CD4-positive, alpha-beta T cell treated with Interleukin-17A for 1 hour (primary cell): ENCODE measurements around the gene HOXA13.

Experiments used
- DNase-seq: peaks from one replicate; pipeline ENCODE4 v3.0.0-alpha.2; 2020

The HOXA13 gene

GRCh38 chr7:27169658-27170425, 30.0 kb downstream of the HOXA13 start:
- no peak for DNase-seq

- no peak for DNase-seq
Measured at GRCh38 chr7:27168265-27168947, 31.5 kb downstream of the HOXA13 start.

DNA sequence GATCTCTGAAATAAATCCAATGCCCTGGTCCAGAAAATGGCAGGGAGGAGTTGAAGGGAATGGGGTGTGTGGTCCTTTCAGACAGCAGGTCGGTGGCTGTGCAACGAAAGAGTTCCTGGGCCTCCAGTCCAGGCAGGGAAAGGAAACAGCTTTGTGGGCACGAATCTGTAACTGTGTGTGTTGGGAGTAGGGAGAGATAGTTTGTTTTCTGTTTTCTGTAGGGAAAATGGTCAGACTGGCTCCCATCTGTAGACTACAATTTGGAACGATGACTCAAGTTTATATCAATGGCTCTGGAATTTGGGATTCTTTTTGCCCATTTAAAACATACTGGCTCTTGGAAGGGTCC, 32.0 kb downstream of the HOXA13 start:
- DNase-seq, result no peak

DNA sequence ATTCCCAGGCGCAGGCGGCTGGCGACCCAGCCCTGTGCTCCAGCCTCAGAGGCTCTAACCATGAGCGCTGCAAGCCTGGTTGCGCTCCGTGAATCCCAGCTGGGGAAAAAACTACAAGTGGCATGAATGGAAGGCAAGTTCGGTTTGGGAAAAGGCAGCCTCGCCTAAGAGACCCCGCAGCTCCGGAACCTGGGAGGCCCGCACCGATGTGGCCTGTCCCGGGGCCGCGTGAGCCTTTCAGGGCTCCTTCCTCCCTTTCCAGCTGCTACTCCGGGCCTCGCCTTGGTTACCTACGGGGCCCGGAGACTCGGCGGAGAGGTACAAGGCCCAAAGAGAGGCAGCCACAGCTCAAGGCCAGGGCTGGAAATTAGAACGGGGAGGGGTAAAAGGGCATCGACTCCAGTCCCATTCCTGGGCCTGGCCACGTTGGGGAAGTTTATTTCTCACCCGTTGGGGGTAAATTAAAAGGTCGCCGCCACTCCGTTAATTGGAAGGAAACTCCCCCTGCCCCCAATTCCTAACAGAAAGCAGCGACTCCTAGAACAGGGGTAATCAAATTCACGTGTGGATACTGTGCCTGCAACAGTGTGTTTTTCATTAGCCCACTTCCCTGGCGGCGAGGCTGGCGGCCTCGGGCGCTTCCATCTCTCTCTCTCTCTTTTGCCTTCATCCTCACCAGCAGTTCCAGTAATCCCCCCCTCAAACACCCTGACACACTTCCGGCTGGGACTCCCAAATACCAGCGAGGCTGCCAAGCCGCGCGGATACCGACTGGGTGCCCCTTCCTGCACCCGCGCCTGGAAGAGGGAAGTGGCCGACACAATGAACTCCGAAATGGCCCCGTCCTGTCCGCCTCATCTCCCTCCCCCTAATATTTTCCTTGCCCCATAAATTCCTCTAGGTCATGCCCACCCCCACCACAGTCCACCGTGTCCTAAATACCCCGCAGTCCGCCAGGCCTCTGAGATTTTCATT, 33.1 kb downstream of the HOXA13 start:
- no peak for DNase-seq

DNA sequence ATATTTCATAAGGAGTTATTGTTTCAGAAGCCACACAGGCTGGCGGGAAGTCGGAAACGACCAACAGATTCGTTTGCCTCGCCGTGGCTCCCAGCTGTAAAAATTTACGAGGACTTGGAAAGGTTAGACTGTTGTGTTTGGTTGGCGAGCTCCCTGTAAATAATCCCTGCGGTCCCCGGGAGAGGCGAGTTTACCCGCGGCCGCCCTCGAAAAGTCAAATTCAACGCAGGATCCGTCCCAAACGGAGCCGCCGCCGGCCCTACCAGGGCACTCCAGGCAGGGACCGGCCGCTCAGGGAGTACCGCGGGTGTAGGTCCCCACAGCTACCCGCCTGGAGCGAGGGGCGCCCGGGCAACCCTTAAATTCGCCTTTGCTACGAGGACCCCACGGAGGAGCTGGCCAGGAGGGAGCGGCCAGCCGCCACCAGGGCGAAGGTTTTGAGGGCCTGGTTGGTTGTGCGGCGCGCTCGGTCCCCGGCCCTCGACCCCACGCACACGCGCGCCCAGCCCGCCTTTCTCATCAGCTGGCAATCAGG, 33.8 kb downstream of the HOXA13 start:
- no peak for DNase-seq

DNA sequence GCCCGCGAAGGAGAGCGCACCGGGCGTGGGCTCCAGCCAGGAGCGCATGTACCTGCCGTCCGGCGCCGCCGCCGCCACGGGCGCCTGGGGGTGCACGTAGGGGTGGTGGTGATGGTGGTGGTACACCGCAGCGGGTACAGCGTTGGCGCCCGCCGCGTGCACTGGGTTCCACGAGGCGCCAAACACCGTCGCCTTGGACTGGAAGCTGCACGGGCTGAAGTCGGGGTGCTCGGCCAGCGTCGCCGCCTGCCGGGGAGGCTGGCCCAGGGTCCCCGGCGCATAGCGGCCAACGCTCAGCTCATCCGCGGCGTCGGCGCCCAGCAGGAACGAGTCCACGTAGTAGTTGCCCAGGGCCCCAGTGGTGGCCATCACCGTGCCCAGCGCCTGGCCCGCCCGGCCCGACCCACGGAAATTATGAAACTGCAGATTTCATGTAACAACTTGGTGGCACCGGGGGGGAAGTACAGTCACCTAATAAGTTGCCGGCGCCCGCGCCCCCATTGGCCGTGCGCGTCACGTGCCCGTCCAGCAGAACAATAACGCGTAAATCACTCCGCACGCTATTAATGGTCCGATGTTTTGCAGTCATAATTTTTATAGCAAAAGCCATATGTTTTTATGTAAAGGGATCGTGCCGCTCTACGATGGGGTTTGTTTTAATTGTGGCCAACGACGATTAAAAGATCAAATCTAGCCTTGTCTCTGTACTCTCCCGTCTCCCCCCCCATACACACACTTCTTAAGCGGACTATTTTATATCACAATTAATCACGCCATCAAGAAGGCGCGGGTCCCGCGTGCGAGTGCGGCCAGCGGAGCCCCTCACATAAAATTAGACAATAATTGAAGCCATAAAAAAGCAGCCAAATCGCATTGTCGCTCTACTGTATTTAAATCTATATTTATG, 34.5 kb downstream of the HOXA13 start, which contains the start of gene HOXA9:
TSS of gene HOXA9 (minus strand) at position 449 of the 907 bp plus-strand sequence. CDS start at position 369, 80 bp downstream.
- peak; percentile 43 for DNase-seq

DNA sequence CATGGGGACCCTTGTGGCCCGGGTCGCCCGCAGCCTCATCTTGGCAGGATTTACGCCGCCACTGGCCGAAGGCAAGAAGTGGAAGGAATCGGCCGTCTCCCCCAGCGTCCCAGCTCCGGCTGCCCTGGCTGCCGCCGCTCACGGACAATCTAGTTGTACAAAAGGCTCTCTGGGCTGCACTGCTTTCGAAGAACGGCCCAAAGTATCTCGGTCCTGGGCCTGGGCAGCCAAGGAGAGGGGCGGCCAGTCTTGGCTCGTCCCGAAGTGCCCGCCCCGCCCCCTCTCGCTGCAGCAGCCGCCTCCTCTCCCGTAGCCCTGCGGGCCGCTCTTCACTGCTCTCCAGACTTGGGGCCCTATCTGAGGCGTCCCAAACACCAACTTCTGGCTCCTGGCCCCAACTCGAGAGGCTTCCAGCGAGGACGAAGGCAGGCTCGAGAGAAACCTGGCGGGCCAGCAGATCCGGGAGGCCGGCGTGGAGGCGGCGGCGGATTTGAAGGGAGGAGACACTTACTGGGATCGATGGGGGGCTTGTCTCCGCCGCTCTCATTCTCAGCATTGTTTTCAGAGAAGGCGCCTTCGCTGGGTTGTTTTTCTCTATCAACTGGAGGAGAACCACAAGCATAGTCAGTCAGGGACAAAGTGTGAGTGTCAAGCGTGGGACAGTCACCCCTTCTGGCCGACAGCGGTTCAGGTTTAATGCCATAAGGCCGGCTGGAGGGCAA, 35.4 kb downstream of the HOXA13 start:
- DNase-seq, result no peak

GRCh38 chr7:27164045-27164366, 35.9 kb downstream of the HOXA13 start:
- DNase-seq, result no peak

DNA sequence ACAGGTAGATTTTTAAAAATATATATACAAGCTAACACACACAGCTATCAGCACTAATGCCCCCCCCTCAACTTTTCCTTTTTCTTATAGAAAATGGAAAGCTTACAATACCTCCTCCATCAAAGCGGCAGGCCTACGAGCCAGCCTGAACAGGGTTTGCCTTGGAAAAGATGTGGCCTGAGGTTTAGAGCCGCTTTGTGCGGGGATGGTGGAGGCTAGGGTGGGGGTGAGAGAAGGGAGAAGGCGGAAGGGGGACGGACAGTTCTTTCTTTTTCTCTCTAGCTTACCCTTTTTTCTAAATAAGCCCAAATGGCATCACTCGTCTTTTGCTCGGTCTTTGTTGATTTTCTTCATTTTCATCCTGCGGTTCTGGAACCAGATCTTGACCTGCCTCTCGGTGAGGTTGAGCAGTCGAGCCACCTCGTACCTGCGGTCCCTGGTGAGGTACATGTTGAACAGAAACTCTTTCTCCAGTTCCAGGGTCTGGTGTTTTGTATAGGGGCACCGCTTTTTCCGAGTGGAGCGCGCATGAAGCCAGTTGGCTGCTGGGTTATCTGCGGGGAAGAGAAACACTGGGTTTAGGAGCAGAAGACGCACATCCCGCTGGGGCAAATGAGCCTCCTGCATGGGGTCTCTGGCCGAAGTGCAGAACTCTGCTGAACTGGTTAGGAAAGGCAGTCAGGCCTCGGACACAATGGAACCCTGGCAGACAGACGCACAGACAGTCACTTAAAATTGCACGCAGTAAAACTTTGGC, 36.4 kb downstream of the HOXA13 start:
- DNase-seq, result no peak

DNA sequence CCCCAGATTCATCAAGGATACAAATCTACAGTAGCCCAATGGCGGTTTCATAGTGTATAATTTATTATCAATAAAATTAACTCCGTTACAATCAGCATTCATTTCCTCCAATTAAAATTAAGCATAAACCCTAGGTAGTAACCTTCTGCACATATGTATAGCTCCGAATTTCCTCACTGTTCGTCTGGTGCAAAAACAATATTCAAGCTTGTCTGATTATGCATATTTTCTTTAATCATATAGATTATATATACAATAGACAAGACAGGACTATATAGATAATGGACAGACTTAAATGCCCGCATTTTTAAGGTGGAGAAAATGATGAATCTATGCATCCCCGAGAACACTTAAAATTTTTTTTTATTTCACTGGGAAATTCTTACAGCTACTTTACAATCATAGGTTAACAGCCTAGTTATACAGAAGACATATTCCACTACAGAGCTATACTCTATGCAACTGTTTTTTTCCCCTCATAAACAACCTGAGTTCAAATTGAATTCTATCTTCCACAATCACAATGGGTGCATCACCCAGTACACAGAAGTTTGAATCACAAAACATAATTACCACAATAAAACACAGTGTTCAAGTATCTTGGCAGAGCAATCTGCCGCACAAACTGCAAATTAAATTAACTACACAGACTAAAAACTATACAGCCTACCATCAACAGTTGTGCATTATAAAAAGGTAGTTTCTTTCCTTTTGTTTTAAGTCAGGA, 37.2 kb downstream of the HOXA13 start:
- DNase-seq, result no peak

GRCh38 chr7:27161721-27162560, 38.0 kb downstream of the HOXA13 start:
- DNase-seq, result no peak

DNA sequence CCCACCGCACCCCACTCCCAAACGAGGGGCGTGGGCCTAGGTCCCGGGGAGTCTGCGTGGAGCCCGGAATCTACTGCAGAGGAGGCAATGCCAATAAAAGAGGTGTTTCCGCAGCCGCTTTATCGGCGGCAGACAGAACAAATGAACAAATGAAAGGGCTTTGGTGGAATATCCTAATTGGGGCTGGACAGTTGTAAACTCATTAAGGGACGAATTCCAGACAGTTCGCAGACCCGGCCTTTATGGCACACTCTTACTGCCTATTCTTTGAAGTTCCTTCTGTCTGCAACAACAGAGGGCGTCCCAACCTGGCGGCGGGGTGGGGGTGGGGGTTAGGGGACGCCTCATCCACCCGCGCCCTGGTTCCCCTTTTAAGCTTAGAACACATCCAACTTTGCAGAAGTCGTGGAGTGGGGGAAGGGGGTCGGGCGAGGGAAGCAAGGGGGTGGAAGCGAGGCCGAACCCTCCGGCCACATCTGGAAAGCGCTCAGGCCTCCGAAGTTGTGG, 38.6 kb downstream of the HOXA13 start:
- no peak for DNase-seq

- DNase-seq, result peak; percentile 87
Measured at GRCh38 chr7:27160546-27161213, 39.2 kb downstream of the HOXA13 start.

DNA sequence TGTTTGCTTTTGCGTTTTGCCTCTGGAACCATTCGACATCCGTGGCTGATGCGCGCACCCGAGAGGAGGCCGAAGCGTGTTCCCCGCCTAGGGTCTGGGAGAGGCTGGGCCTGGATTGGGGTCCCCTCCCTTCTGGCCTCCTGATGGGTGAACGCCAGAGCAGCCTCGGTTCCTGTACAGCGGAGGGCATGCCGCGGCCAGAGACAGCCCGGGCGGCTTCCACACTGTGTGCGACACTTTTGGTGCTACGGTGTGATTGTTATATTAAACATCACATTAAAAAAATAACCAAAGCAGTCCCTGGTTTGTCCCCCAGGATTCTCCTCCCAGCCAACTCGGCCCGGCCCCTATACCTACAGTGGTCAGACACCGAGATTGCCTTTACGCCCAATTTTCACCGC, 39.7 kb downstream of the HOXA13 start:
- no peak for DNase-seq

- no peak for DNase-seq
Measured at GRCh38 chr7:27159266-27160144, 40.4 kb downstream of the HOXA13 start.

- DNase-seq, result no peak
Measured at GRCh38 chr7:27158436-27159265, 41.2 kb downstream of the HOXA13 start.
